Measurements from ENCODE around the gene ACADSB. TPM values are rescaled to one million over a fixed set of nuclear protein-coding genes. Genes with fewer than 3 reads are reported as not detected.

Gene ACADSB
- total RNA-seq, 1 experiment from 2014 or later: 25.3 TPM

DNA sequence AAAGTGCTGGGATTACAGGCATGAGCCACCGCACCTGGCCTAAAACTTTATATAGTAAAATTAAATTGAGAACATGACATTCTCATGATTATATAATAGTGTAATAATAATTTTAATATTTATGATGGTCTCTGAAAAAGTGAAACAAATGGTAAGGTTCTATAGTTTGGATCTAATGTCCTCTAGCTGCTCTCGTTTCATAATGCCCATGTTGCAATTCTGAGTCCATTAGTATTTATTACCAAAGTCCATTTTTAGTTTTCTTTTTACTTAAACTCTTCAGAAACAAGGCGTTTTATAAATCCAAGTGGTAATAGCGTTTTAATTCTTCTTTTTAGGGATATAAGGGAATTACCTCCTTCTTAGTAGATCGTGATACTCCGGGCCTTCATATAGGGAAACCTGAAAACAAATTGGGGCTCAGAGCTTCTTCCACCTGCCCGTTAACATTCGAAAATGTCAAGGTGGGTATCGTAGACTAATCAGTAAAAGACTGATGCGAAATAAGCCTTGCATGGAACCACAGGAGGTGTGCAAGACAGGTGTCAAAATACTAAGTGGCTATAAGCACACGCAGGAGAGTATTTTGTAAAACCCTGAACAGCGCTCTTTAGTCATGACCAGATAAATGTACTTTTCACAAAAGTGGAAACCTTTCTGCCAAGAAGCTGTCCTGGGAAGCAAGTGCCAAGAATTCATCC, 34.1 kb downstream of the ACADSB start:
- intact Hi-C loops (cut with micrococcal nuclease; ENCODE audit: unreplicated experiment): loop anchor here (1.0 to 2.0 kb wide), 5 partner anchors 90 to 516 kb away; no protein-coding TSS in a partner anchor
- POLR2A ChIA-PET: no interaction called here
- no peaks in the 10 kb centered on the region for H3K4me1 Mint-ChIP-seq (ENCODE audit: low read depth, unreplicated experiment)
- H3K27me3 ChIP-seq (replicated peaks; ENCODE audit: control insufficient read depth, insufficient read depth, low read length): no peaks in the 10 kb centered on the region
- no peaks in the 10 kb centered on the region for H3K36me3 ChIP-seq (ENCODE audit: control insufficient read depth, insufficient read depth, low read length)
- no peak overlapping the region for H3K4me3 ChIP-seq (ENCODE audit: low read depth, low read length)
- TF ChIP-seq, protein P1, sequence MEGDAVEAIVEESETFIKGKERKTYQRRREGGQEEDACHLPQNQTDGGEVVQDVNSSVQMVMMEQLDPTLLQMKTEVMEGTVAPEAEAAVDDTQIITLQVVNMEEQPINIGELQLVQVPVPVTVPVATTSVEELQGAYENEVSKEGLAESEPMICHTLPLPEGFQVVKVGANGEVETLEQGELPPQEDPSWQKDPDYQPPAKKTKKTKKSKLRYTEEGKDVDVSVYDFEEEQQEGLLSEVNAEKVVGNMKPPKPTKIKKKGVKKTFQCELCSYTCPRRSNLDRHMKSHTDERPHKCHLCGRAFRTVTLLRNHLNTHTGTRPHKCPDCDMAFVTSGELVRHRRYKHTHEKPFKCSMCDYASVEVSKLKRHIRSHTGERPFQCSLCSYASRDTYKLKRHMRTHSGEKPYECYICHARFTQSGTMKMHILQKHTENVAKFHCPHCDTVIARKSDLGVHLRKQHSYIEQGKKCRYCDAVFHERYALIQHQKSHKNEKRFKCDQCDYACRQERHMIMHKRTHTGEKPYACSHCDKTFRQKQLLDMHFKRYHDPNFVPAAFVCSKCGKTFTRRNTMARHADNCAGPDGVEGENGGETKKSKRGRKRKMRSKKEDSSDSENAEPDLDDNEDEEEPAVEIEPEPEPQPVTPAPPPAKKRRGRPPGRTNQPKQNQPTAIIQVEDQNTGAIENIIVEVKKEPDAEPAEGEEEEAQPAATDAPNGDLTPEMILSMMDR (IDR thresholded peaks at IDR 0.05; ENCODE audit: insufficient read depth in 1 of 2, low read depth in 1 of 2, low read length in 1 of 2, severe bottlenecking in 1 of 2, unreplicated experiment in 1 of 2): no peak
- DNase-seq: no peak
- no peaks in the 10 kb centered on the region for H3K4me1 ChIP-seq
- no TSS peak for BruUV-seq (replicated peaks)
- no peak overlapping the region for H3K4me3 Mint-ChIP-seq (ENCODE audit: unreplicated experiment)
- H3K9me3 Mint-ChIP-seq (ENCODE audit: unreplicated experiment): no peaks in the 10 kb centered on the region
- H3K36me3 Mint-ChIP-seq (ENCODE audit: insufficient read depth, unreplicated experiment): no peaks in the 10 kb centered on the region
- no peaks in the 10 kb centered on the region for H3K9me3 ChIP-seq
- no peaks in the 10 kb centered on the region for H3K27me3 Mint-ChIP-seq (ENCODE audit: insufficient read depth, unreplicated experiment)
- CTCF ChIA-PET: interaction anchor here (0.8 to 2.4 kb wide), 8 partner anchors 9 to 338 kb away, joined by 3 to 15 read pairs (median 5); partner anchors contain the start of gene BUB3
- H3K27ac Mint-ChIP-seq (ENCODE audit: unreplicated experiment): no peak overlapping the region

DNA sequence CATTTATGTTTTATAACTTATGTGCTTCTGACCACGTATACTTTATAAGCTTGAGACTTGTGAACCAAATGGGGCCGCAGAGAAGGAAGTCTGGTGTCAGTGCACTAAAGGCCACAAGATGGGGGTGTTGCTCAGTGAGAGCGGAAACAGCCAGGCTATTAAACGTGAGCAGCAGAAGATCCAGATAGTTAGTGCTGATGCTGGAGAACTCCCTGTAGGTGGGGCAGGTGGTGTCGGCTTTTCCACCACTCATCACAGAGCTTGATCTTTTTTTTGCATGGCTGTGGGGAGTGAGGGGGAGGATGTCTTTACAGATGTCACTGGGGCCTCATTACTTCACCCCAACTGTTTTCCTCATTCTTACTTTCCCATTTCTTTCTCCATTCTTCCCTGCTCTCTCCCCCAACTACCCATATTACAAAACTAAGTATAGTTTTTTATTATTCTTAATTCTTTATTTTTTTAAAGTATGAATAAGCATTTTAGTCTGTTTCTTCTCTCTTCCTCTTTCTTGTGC, 34.7 kb downstream of the ACADSB start:
- ChIA-PET CTCF (interaction anchor here (0.7 to 2.4 kb wide), 9 partner anchors 10 to 473 kb away, joined by 3 to 15 read pairs (median 5); partner anchors contain the start of gene BUB3), POLR2A (interaction anchor here (0.6 kb wide), 1 partner anchor 257 kb away, joined by 3 read pairs; no protein-coding TSS in a partner anchor)
- H3K4me3 ChIP-seq (ENCODE audit: low read depth, low read length): no peak overlapping the region
- TF ChIP-seq, protein P1 (IDR thresholded peaks at IDR 0.05; ENCODE audit: insufficient read depth in 1 of 2, low read depth in 1 of 2, low read length in 1 of 2, severe bottlenecking in 1 of 2, unreplicated experiment in 1 of 2): peak; percentile 81 to 85
- BruUV-seq (replicated peaks): no TSS peak
- H3K27me3 ChIP-seq (replicated peaks; ENCODE audit: control insufficient read depth, insufficient read depth, low read length): no peaks in the 10 kb centered on the region
- intact Hi-C loops (cut with micrococcal nuclease; ENCODE audit: unreplicated experiment): loop anchor here (1.0 to 2.0 kb wide), 5 partner anchors 90 to 516 kb away; no protein-coding TSS in a partner anchor
- Mint-ChIP-seq H3K36me3 (ENCODE audit: insufficient read depth, unreplicated experiment) (no peaks in the 10 kb centered on the region), H3K9me3 (ENCODE audit: unreplicated experiment) (no peaks in the 10 kb centered on the region), H3K4me3 (ENCODE audit: unreplicated experiment) (no peak overlapping the region), H3K4me1 (ENCODE audit: low read depth, unreplicated experiment) (no peaks in the 10 kb centered on the region), H3K27ac (ENCODE audit: unreplicated experiment) (no peak overlapping the region), H3K27me3 (ENCODE audit: insufficient read depth, unreplicated experiment) (no peaks in the 10 kb centered on the region)
- peak; percentile 70 to 76 for DNase-seq
- no peaks in the 10 kb centered on the region for H3K4me1 ChIP-seq
- no peaks in the 10 kb centered on the region; the same call in 1 of the 2 replicates for H3K36me3 ChIP-seq (ENCODE audit: control insufficient read depth, insufficient read depth, low read length)
- no peaks in the 10 kb centered on the region for H3K9me3 ChIP-seq

DNA sequence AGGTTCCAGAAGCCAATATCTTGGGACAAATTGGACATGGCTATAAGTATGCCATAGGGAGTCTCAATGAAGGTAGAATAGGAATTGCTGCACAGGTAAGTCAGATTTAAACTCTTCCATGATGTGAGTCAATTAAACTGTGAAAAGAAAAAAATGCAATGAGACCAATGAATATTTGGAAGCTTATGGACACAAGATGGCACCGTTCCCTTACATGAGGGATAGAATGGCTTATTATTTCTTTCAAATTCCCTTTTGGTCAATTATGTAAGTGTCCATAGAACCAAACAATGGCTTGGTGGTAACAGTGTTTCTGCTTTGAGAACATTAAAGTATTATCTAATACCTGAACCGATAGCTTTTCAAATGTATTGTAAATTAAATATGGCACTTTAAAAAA, 35.6 kb downstream of the ACADSB start:
- H3K4me1 Mint-ChIP-seq (ENCODE audit: low read depth, unreplicated experiment): no peaks in the 10 kb centered on the region
- ChIA-PET POLR2A (no interaction called here), CTCF (interaction anchor here (1.2 to 2.4 kb wide), 3 partner anchors 95 to 510 kb away, joined by 4 to 15 read pairs (median 9); no protein-coding TSS in a partner anchor)
- H3K27me3 Mint-ChIP-seq (ENCODE audit: insufficient read depth, unreplicated experiment): no peaks in the 10 kb centered on the region
- no peaks in the 10 kb centered on the region for H3K9me3 Mint-ChIP-seq (ENCODE audit: unreplicated experiment)
- TF ChIP-seq, protein P1 (IDR thresholded peaks at IDR 0.05; ENCODE audit: insufficient read depth in 1 of 2, low read depth in 1 of 2, low read length in 1 of 2, severe bottlenecking in 1 of 2, unreplicated experiment in 1 of 2): peak; percentile 16 to 19
- Histone ChIP-seq H3K4me3 (ENCODE audit: low read depth, low read length) (no peak overlapping the region), H3K36me3 (ENCODE audit: control insufficient read depth, insufficient read depth, low read length) (no peaks in the 10 kb centered on the region; the same call in 1 of the 2 replicates), H3K9me3 (no peaks in the 10 kb centered on the region), H3K4me1 (no peaks in the 10 kb centered on the region), H3K27me3 (replicated peaks; ENCODE audit: control insufficient read depth, insufficient read depth, low read length) (no peaks in the 10 kb centered on the region)
- peak in 1 of 2 experiments; percentile 11 for DNase-seq
- no peak overlapping the region for H3K27ac Mint-ChIP-seq (ENCODE audit: unreplicated experiment)
- no peaks in the 10 kb centered on the region for H3K36me3 Mint-ChIP-seq (ENCODE audit: insufficient read depth, unreplicated experiment)
- BruUV-seq (replicated peaks): no TSS peak
- no peak overlapping the region for H3K4me3 Mint-ChIP-seq (ENCODE audit: unreplicated experiment)
- intact Hi-C loops (cut with micrococcal nuclease; ENCODE audit: unreplicated experiment): no loop called here
